GM06990 (cell line): Measurements from ENCODE around the gene OLFM1.

Experiments used
- DNase-seq: peaks from one replicate; pipeline ENCODE4 v3.0.0-alpha.2; 2011; ENCODE audit not compliant: insufficient read length; ENCODE audit errors: extremely low read depth
- H3K27me3 ChIP-seq: replicated peaks from 2 replicates; pipeline ENCODE4 v1.6.0; 2011; ENCODE audit warnings: low read length; ENCODE audit not compliant: control insufficient read depth, insufficient read depth
- H3K36me3 ChIP-seq: 2 replicates; pipeline ENCODE4 v1.5.1; 2011; ENCODE audit warnings: low read length; ENCODE audit not compliant: control insufficient read depth, insufficient read depth
- H3K4me3 ChIP-seq: replicated peaks from 2 replicates; pipeline ENCODE4 v1.5.1; 2011; ENCODE audit warnings: low read depth, mild to moderate bottlenecking, control low read depth, low read length
- CTCF ChIP-seq: IDR thresholded peaks from 2 replicates; pipeline ENCODE4 v1.5.1; 2011; ENCODE audit warnings: low read length, control low read depth, mild to moderate bottlenecking, inconsistent platforms; ENCODE audit not compliant: insufficient read depth, poor library complexity, severe bottlenecking

Gene OLFM1

GRCh38 chr9:135040892-135041291 lies 46.6 kb upstream of the OLFM1 start:
- no peak for DNase-seq
- no peak for TF ChIP-seq CTCF

GRCh38 chr9:135043345-135043744 lies 44.1 kb upstream of the OLFM1 start:
- H3K36me3 ChIP-seq, result no peaks in the 10 kb centered on the region
- H3K27me3 ChIP-seq, result no peaks in the 10 kb centered on the region; the same call in 1 of the 2 replicates
- DNase-seq, result no peak
- no peak overlapping the region for H3K4me3 ChIP-seq
- no peak for TF ChIP-seq CTCF

More at GRCh38 chr9:135040892-135041291, 46.6 kb upstream of the OLFM1 start:
- Histone ChIP-seq H3K4me3 (no peak overlapping the region), H3K36me3 (no peaks in the 10 kb centered on the region), H3K27me3 (peaks cover 1% of the 10 kb centered on the region)

- H3K27me3 ChIP-seq, result no peaks in the 10 kb centered on the region; the same call in 1 of the 2 replicates
- no peak for DNase-seq
- TF ChIP-seq CTCF, result no peak
- no peak overlapping the region for H3K4me3 ChIP-seq
- H3K36me3 ChIP-seq, result no peaks in the 10 kb centered on the region
Observed at GRCh38 chr9:135045264-135045927, 42.1 kb upstream of the OLFM1 start.

DNA sequence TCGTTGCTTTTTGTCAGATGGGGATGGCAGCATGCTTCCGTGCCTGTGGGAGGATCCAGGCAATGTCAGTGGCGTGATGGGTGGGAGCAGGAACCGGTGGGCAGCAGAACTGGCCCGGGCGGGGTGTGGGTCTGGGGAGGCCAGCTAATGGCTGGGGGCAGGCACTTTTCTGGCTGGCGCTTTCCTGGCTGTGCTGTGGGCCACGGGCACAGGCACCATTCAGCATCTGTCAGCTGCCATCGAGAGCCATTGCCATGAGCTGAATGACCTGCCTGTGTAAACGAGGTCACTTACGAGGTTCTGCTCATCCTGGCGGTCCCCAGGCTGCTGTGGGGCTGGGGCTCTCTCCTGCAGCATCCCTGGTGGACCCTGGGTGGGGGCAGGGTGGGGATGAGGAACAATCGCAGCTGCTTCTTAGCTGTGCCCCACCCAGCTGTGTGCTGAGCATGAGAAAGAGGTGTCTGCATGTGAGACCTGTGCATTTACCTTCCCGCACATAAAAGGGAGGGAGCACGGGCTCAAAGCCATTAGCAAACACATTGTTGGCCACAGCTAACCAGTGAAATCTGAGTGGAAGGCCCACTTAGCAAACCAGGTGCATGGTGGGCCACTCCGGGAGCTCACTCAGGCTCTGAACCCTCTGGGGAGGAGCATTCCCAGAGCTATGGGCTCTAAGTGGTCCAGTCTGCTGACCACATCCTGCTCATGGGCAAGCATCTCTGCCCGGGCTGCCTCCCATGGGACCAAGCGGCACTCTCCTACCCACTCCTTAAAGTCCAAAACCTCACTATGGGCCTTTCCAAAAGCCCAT lies 41.3 kb upstream of the OLFM1 start:
- H3K4me3 ChIP-seq, result no peak overlapping the region
- H3K36me3 ChIP-seq, result no peaks in the 10 kb centered on the region
- H3K27me3 ChIP-seq, result no peaks in the 10 kb centered on the region; the same call in 1 of the 2 replicates
- TF ChIP-seq CTCF, result no peak
- no peak for DNase-seq

GRCh38 chr9:135046739-135047350 lies 40.6 kb upstream of the OLFM1 start:
- no peak for TF ChIP-seq CTCF
- Histone ChIP-seq H3K4me3 (no peak overlapping the region), H3K36me3 (no peaks in the 10 kb centered on the region), H3K27me3 (no peaks in the 10 kb centered on the region; the same call in 1 of the 2 replicates)
- DNase-seq, result no peak
